MM.1S (cell line): ENCODE results near the gene ZNF280B.
"Not testable (repeated sequence)": the region's sequence is repeated elsewhere in the genome, so short reads cannot be mapped to it uniquely, and the experiment has no call there.

Source experiments
- DNase-seq: peaks from one replicate; pipeline ENCODE4 v3.0.0-alpha.2; 2015
- H2AFZ ChIP-seq: fragments of 300-600 bp; sonication (generic); 2 replicates; pipeline ENCODE4 v1.6.0; 2016; ENCODE audit warnings: antibody characterized with exemption, low read length
- H3F3A ChIP-seq: fragments of 300-600 bp; sonication (generic); 2 replicates; pipeline ENCODE4 v1.6.1; 2016; ENCODE audit warnings: mild to moderate bottlenecking, antibody characterized with exemption, low read length, moderate library complexity, mixed read lengths; ENCODE audit not compliant: insufficient read depth
- H3K27ac ChIP-seq: fragments of 300-600 bp; sonication (generic); 2 replicates; pipeline ENCODE4 v1.5.1; 2016; ENCODE audit warnings: mild to moderate bottlenecking, low read length
- H3K27me3 ChIP-seq: fragments of 300-600 bp; sonication (generic); replicated peaks from 2 replicates; pipeline ENCODE4 v1.6.0; 2016; ENCODE audit warnings: low read length; ENCODE audit not compliant: insufficient read depth
- H3K36me3 ChIP-seq: fragments of 300-600 bp; sonication (generic); replicated peaks from 2 replicates; pipeline ENCODE4 v1.6.1; 2016; ENCODE audit warnings: mild to moderate bottlenecking, low read length, mixed read lengths; ENCODE audit not compliant: insufficient read depth
- H3K4me1 ChIP-seq: fragments of 300-600 bp; sonication (generic); 2 replicates; pipeline ENCODE4 v1.6.1; 2016; ENCODE audit warnings: low read length, mixed read lengths
- H3K4me2 ChIP-seq: fragments of 300-600 bp; sonication (generic); 2 replicates; pipeline ENCODE4 v1.6.0; 2016; ENCODE audit warnings: low read depth, low read length
- H3K4me3 ChIP-seq: fragments of 300-600 bp; sonication (generic); 2 replicates; pipeline ENCODE4 v1.5.1; 2016; ENCODE audit warnings: low read length, mixed read lengths
- H3K79me2 ChIP-seq: fragments of 300-600 bp; sonication (generic); 2 replicates; pipeline ENCODE4 v1.6.1; 2016; ENCODE audit warnings: mixed run types, low read length, mixed read lengths
- H3K9ac ChIP-seq: fragments of 300-600 bp; sonication (generic); 2 replicates; pipeline ENCODE4 v1.6.1; 2016; ENCODE audit warnings: low read length, mixed read lengths
- H3K9me2 ChIP-seq: fragments of 300-600 bp; sonication (generic); replicated peaks from 2 replicates; pipeline ENCODE4 v1.6.1; 2016; ENCODE audit warnings: mild to moderate bottlenecking, low read length, mixed read lengths; ENCODE audit not compliant: insufficient read depth
- H3K9me3 ChIP-seq: fragments of 300-600 bp; sonication (generic); replicated peaks from 2 replicates; pipeline ENCODE4 v1.6.1; 2016; ENCODE audit warnings: mild to moderate bottlenecking, low read length, mixed read lengths; ENCODE audit not compliant: insufficient read depth
- H4K20me1 ChIP-seq: fragments of 300-600 bp; sonication (generic); 2 replicates; pipeline ENCODE4 v1.6.1; 2016; ENCODE audit warnings: mild to moderate bottlenecking, low read length, moderate library complexity, mixed read lengths; ENCODE audit not compliant: insufficient read depth
- CTCF ChIP-seq: fragments of 300-600 bp; sonication (generic); IDR thresholded peaks from 2 replicates; pipeline ENCODE4 v1.5.1; 2016; ENCODE audit warnings: antibody characterized with exemption, low read length, mixed read lengths
- EZH2 ChIP-seq: fragments of 300-600 bp; sonication (generic); optimal IDR thresholded peaks from 2 replicates; pipeline ENCODE3; 2017; ENCODE audit warnings: low read depth, mild to moderate bottlenecking, antibody characterized with exemption, low read length, mixed read lengths
- EZH2phosphoT487 ChIP-seq: fragments of 300-600 bp; sonication (generic); IDR thresholded peaks from 2 replicates; pipeline ENCODE4 v1.6.1; 2018; ENCODE audit warnings: antibody characterized with exemption, low read length

The ZNF280B gene

GRCh38 chr22:22450343-22450839 lies 58.2 kb downstream of the ZNF280B start:
- peaks cover 15% of the 10 kb centered on the region for H3K4me1 ChIP-seq
- no peaks in the 10 kb centered on the region for H4K20me1 ChIP-seq
- 0 out of 2 replicates have a peak overlapping the region, but pooled peaks have one; percentile 2 for H2AFZ ChIP-seq
- no peak overlapping the region for H3K4me3 ChIP-seq
- no peaks in the 10 kb centered on the region for H3K27me3 ChIP-seq
- H3K4me2 ChIP-seq: peak overlapping the region; percentile 8; the same call in 1 of the 2 replicates
- peak; percentile 61 for DNase-seq
- no peaks in the 10 kb centered on the region; the same call in 1 of the 2 replicates for H3F3A ChIP-seq
- no peak overlapping the region for H3K27ac ChIP-seq
- no peaks in the 10 kb centered on the region for H3K9me3 ChIP-seq
- no peaks in the 10 kb centered on the region for H3K79me2 ChIP-seq
- TF ChIP-seq EZH2 (no peak), CTCF (peak; percentile 11; the same call in 1 of the 2 replicates), EZH2phosphoT487 (no peak)
- no peaks in the 10 kb centered on the region for H3K9me2 ChIP-seq
- H3K36me3 ChIP-seq: no peaks in the 10 kb centered on the region
- no peak overlapping the region for H3K9ac ChIP-seq

DNA sequence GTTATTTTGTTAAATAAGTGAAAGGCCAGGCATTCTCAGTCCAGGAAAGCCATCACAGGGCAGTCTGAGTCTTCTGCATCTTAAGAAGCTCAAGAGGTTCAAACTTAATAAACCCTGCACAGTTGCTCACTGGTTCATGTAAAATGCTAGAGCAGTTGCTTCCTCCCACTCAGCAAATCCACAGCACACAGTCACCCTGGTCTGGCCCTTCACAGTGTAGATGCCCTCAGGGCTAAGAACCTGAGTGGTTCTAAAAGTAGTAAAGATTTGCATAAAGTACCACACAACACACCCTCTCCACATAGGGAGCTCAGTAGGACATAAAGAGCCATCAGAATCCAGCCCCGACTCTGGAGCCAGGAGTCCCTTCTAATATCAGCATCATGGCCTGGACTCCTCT lies 58.7 kb downstream of the ZNF280B start:
- peak overlapping the region; percentile 8; the same call in 1 of the 2 replicates for H3K4me2 ChIP-seq
- TF ChIP-seq EZH2phosphoT487 (no peak), CTCF (no peak), EZH2 (no peak)
- H3K4me3 ChIP-seq: no peak overlapping the region
- H3K36me3 ChIP-seq: no peaks in the 10 kb centered on the region
- no peaks in the 10 kb centered on the region; the same call in 1 of the 2 replicates for H3F3A ChIP-seq
- H3K79me2 ChIP-seq: no peaks in the 10 kb centered on the region
- H3K27me3 ChIP-seq: no peaks in the 10 kb centered on the region
- H3K27ac ChIP-seq: no peak overlapping the region
- no peaks in the 10 kb centered on the region for H3K9me2 ChIP-seq
- 0 out of 2 replicates have a peak overlapping the region, but pooled peaks have one; percentile 2 for H2AFZ ChIP-seq
- no peaks in the 10 kb centered on the region for H4K20me1 ChIP-seq
- peak; percentile 39 for DNase-seq
- H3K9me3 ChIP-seq: no peaks in the 10 kb centered on the region
- H3K9ac ChIP-seq: no peak overlapping the region
- H3K4me1 ChIP-seq: peaks cover 15% of the 10 kb centered on the region

DNA sequence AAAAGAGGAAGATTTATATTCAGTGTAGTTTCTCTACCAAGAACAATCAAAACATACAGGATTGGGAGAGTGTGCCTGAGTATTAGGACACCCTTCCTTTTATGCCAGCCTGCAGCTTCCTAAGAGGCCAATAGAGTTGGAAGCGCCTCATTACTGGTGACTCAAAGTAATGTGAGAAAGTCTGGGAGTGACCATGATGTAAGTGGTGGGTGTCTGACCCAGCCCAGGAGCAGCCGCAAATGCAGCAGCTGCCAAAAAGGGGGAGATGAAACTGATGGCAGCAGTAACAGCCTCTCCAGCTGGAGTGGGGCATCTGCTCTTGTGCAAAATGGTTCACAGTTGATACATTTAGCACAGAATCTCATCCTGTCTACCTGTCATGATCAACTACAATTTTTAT lies 62.0 kb downstream of the ZNF280B start:
- H3K4me3 ChIP-seq: no peak overlapping the region
- H3K9ac ChIP-seq: no peak overlapping the region
- no peaks in the 10 kb centered on the region for H3K9me3 ChIP-seq
- H2AFZ ChIP-seq: no peak overlapping the region
- no peak overlapping the region for H3K27ac ChIP-seq
- no peak for TF ChIP-seq EZH2
- no peak for TF ChIP-seq CTCF
- no peak for TF ChIP-seq EZH2phosphoT487
- no peaks in the 10 kb centered on the region for H3K79me2 ChIP-seq
- H3K4me1 ChIP-seq: peaks cover 15% of the 10 kb centered on the region
- H3F3A ChIP-seq: no peaks in the 10 kb centered on the region; the same call in 1 of the 2 replicates
- no peak for DNase-seq
- H3K36me3 ChIP-seq: no peaks in the 10 kb centered on the region
- H3K4me2 ChIP-seq: no peak overlapping the region
- no peaks in the 10 kb centered on the region for H3K9me2 ChIP-seq
- H4K20me1 ChIP-seq: no peaks in the 10 kb centered on the region
- no peaks in the 10 kb centered on the region for H3K27me3 ChIP-seq

DNA sequence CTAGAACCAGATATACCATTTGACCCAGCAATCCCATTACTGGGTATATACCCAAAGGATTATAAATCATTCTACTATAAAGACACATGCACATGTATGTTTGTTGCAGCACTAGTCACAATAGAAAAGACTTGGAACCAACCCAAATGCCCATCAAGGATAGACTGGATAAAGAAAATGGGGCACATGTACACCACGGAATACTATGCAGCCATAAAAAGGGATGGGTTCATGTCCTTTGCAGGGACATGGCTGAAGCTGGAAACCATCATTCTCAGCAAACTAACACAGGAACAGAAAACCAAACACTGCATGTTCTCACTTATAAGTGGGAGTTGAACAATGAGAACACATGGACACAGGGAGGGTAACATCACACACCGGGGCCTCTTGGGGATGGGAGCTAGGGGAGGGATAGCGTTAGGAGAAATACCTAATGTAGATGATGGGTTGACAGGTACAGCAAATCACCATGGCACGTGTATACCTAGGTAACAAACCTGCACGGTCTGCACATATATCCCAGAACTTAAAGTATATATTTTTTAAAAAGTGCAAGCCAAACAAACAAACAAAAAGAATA lies 64.4 kb downstream of the ZNF280B start:
- not testable (repeated sequence) for H3K27me3 ChIP-seq, H3K4me3 ChIP-seq, H3K9me3 ChIP-seq, H3K9ac ChIP-seq, DNase-seq, H3K36me3 ChIP-seq, H3K4me2 ChIP-seq, H2AFZ ChIP-seq, H3K27ac ChIP-seq, H3K9me2 ChIP-seq, H4K20me1 ChIP-seq, H3K4me1 ChIP-seq, H3K79me2 ChIP-seq, H3F3A ChIP-seq
